ENCODE data around the gene SEC16A. TPM values are rescaled to one million over a fixed set of nuclear protein-coding genes. Genes with fewer than 3 reads are reported as not detected.

SEC16A gene
- total RNA-seq, 4 donors from 2014 or later = 63.5 to 80.8 (median 74.6) TPM

GRCh38 chr9:136395020-136395340 lies 87.9 kb downstream of the SEC16A start:
- peaks cover 0 to 65% (median 0%) of the 10 kb centered on the region in 3 donors for H3K36me3 ChIP-seq

GRCh38 chr9:136394312-136395019 lies 88.4 kb downstream of the SEC16A start:
- no peak overlapping the region for H3K4me3 ChIP-seq
- H3K36me3 ChIP-seq = peaks cover 0 to 70% (median 0%) of the 10 kb centered on the region in 3 donors
- H3K9me3 ChIP-seq = no peaks in the 10 kb centered on the region
- H3K4me1 ChIP-seq = peaks cover 0 to 22% (median 8%) of the 10 kb centered on the region in 4 donors
- H3K27me3 ChIP-seq = no peaks in the 10 kb centered on the region
- no peak for DNase-seq
- TF ChIP-seq CTCF (IDR thresholded peaks at IDR 0.05) (no peak), POLR2A (IDR thresholded peaks at IDR 0.05) (no peak)
- no peak overlapping the region for H3K27ac ChIP-seq

More at GRCh38 chr9:136395020-136395340, 87.9 kb downstream of the SEC16A start:
- no peaks in the 10 kb centered on the region for H3K27me3 ChIP-seq
- TF ChIP-seq POLR2A (IDR thresholded peaks at IDR 0.05) (no peak), CTCF (IDR thresholded peaks at IDR 0.05) (no peak)
- no peaks in the 10 kb centered on the region for H3K9me3 ChIP-seq
- DNase-seq = no peak
- no peak overlapping the region for H3K4me3 ChIP-seq
- H3K4me1 ChIP-seq = peaks cover 0 to 23% (median 9%) of the 10 kb centered on the region in 4 donors
- H3K27ac ChIP-seq = no peak overlapping the region

DNA sequence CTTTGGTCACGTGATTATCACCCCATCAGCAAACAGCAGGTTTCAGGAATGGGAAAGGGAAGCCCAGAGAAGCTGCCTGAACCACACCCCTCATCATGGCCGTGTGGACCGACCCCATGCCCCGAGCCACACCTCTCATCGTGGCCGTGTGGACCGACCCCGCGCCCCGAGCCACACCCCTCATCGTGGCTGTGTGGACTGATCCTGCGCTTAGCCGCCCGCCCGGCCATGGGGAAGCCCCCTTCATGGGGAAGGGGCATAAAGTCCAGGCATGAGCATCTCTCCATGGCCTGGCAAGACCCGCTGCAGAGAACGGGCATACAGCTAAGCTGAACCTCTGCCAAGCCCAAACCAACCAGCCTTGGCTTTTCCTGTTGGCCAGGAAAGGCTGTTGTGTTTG lies 89.3 kb downstream of the SEC16A start:
- DNase-seq = no peak
- no peak overlapping the region for H3K27ac ChIP-seq
- TF ChIP-seq CTCF (IDR thresholded peaks at IDR 0.05) = no peak
- H3K9me3 ChIP-seq = no peaks in the 10 kb centered on the region
- H3K27me3 ChIP-seq = no peaks in the 10 kb centered on the region
- peaks cover 0 to 78% (median 0%) of the 10 kb centered on the region in 3 donors for H3K36me3 ChIP-seq
- no peak overlapping the region for H3K4me3 ChIP-seq
- H3K4me1 ChIP-seq = peaks cover 0 to 13% (median 2%) of the 10 kb centered on the region in 4 donors

DNA sequence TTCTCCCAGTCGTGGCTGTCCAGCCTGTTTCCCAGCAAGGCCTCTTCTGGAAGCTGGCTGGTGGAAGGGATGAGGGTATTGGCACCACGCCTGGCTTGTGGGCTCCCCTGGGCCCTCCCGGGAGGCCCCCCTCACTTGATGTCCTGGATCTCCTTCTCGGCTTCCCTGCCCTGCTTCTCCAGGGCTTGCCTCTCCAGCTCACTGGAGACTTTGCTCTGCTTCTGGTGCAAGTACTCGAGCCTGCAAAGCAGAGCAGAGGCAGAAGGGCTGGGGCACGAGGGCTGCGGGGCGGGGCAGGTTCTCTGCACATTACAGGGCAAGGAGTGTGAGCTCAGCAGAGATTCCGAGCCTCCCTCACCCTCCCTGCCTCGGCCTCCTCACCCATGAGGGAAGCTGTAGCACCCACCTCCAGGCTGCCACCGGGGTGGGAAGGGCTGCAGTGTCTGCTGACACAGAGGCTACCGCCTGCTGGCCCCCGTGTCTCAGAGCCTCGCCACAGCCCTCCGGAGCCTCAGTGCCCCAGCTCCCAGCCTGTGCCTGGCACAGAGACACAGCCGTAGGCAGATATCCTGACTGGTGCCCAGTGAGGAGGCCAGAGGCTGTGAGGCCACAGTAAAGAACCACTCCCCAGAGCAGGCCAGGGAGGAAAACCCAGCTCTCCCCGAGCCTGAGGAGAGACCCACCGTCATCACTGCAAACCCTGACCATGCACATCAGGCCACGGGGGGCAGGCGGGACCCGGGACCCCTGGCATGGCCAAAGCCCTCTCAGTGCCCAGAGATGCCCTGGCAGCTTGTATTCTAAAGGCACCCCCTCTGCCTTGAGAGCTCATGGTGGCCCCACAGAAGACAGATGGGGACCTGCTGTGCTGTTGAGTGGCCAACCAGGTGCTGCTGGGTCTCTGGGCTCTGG lies 90.0 kb downstream of the SEC16A start:
- no peaks in the 10 kb centered on the region for H3K27me3 ChIP-seq
- DNase-seq = no peak
- peaks cover 0 to 12% (median 0%) of the 10 kb centered on the region in 4 donors for H3K4me1 ChIP-seq
- TF ChIP-seq POLR2A (IDR thresholded peaks at IDR 0.05) = no peak
- TF ChIP-seq CTCF (IDR thresholded peaks at IDR 0.05) = no peak
- peaks cover 0 to 83% (median 0%) of the 10 kb centered on the region in 3 donors for H3K36me3 ChIP-seq
- H3K4me3 ChIP-seq = no peak overlapping the region
- H3K9me3 ChIP-seq = no peaks in the 10 kb centered on the region
- no peak overlapping the region for H3K27ac ChIP-seq

GRCh38 chr9:136391737-136392537 lies 90.9 kb downstream of the SEC16A start:
- H3K4me1 ChIP-seq = peaks cover 0 to 12% (median 0%) of the 10 kb centered on the region in 4 donors
- H3K27ac ChIP-seq = no peak overlapping the region
- TF ChIP-seq POLR2A (IDR thresholded peaks at IDR 0.05) = no peak
- no peak for TF ChIP-seq CTCF (IDR thresholded peaks at IDR 0.05)
- H3K36me3 ChIP-seq = peaks cover 0 to 85% (median 0%) of the 10 kb centered on the region in 3 donors
- no peak for DNase-seq
- no peak overlapping the region for H3K4me3 ChIP-seq
- H3K9me3 ChIP-seq = no peaks in the 10 kb centered on the region
- no peaks in the 10 kb centered on the region for H3K27me3 ChIP-seq

Measured in Peyer's patch (tissue), 4 donors.